A549 treated with CORT108297 at 1 μM for 4 hours (cell line): ENCODE data around the gene CACNA2D4. TPM values are rescaled to one million over a fixed set of nuclear protein-coding genes. Genes with fewer than 3 reads are reported as not detected.

Experiments used
- total RNA-seq: library from RNA; stranded (reverse); fragments of 200-300 nt; extraction: Qiagen RNA extraction; gene quantifications from 5 replicates; pipeline ENCODE4 v1.2.3, GENCODE V29; 2022

Gene CACNA2D4, protein sequence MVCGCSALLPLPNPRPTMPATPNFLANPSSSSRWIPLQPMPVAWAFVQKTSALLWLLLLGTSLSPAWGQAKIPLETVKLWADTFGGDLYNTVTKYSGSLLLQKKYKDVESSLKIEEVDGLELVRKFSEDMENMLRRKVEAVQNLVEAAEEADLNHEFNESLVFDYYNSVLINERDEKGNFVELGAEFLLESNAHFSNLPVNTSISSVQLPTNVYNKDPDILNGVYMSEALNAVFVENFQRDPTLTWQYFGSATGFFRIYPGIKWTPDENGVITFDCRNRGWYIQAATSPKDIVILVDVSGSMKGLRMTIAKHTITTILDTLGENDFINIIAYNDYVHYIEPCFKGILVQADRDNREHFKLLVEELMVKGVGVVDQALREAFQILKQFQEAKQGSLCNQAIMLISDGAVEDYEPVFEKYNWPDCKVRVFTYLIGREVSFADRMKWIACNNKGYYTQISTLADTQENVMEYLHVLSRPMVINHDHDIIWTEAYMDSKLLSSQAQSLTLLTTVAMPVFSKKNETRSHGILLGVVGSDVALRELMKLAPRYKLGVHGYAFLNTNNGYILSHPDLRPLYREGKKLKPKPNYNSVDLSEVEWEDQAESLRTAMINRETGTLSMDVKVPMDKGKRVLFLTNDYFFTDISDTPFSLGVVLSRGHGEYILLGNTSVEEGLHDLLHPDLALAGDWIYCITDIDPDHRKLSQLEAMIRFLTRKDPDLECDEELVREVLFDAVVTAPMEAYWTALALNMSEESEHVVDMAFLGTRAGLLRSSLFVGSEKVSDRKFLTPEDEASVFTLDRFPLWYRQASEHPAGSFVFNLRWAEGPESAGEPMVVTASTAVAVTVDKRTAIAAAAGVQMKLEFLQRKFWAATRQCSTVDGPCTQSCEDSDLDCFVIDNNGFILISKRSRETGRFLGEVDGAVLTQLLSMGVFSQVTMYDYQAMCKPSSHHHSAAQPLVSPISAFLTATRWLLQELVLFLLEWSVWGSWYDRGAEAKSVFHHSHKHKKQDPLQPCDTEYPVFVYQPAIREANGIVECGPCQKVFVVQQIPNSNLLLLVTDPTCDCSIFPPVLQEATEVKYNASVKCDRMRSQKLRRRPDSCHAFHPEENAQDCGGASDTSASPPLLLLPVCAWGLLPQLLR
- total RNA-seq: not detected in 5 replicates

DNA sequence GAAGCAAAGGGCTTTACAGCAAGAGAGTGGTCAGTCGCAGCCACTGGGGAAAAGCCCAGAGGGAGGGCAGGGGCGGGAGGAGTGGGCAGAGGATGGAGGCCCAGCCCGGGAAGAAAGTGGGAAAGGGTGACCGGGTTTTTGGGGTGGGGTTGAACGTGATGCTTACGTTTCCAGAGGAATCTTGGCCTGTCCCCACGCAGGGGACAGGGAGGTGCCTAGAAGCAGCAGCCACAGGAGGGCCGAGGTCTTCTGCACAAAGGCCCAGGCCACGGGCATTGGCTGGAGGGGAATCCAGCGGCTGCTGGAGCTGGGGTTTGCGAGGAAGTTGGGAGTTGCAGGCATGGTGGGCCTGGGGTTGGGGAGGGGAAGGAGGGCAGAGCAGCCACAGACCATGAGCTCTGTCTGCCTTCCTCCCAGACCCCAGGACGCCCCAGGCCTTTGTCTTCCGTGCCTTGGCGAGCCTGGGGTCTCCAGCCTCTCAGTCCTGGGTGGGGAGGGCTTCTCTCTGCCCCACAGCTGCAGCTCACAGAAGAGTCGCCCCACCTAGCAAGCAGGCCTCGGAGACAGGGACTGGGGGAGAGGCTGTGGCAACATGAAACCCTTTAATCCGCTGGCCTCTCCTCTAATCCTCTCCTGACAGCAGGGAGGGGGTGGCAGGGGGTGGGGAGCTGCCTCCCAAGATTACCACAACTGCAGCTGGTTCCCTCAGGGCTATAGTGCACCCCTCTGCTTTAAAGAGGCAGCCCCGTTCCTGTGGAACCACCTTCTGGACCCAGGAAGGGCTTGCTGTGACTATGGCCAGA lies at the start of gene CACNA2D4:
Gene CACNA2D4, minus strand, starts transcription at position 572 of the 803 bp plus-strand sequence. Its CDS starts 179 bp downstream, at position 393.

DNA sequence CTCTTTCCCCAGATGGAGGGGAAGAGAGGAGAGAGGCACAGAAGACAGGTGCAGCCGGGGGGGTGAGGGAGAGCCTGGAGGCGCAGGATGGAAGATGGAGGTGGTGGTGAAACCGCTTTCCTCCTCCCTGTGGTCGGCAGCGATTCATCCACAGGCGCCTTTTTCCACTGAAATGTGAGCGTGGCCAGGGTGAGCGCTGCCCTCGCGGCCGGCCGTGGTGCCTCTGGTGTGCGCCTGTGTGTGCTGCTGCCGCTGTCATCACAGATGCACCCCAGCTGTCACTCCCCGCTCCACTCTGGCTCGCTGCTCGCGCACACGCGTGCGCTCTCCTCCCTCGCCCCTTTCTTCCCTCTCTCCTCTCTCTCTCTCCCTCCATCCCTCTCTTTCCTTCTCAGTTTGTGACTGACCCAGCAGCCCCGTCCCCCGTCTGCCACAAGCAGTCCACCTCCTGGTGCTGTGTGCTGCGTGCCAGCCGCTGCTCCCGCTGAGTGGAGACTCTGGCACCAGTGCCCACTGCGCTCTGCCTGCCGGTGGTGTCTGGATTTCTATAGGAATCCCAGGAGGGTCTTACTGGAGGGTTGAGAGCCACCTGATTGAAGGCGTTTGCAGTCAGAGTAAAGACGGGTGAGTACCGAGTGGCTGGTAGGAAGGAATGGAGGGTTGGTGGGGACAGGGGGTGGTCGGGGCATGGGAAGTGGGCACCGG lies 98.1 kb downstream of the CACNA2D4 start, which contains the start of gene LRTM2:
Gene LRTM2, plus strand, starts transcription at position 375 of the 705 bp plus-strand sequence. CDS start 7,584 bp downstream, outside the sequence.

Other genes with a start within 250 kb of the CACNA2D4 start
- 49.3 to 57.0 TPM (median 51.4 TPM) in 5 replicates for gene ADIPOR2, start 227.6 kb downstream of the CACNA2D4 start, total RNA-seq
- 0.07 to 0.10 TPM in 2 of 5 replicates, not detected in the others for gene LRTM2, start 98.1 kb downstream of the CACNA2D4 start, total RNA-seq
- 7.0 to 8.3 TPM (median 8.0 TPM) in 5 replicates for gene DCP1B, start 85.8 kb upstream of the CACNA2D4 start, total RNA-seq
- 0.02 to 0.15 TPM (median 0.09 TPM) in 3 of 5 replicates, not detected in the others for gene CACNA1C, start 134.3 kb upstream of the CACNA2D4 start, total RNA-seq